GM21529 (cell line): ENCODE results near the gene MTREX.

Source experiments
- ATAC-seq: cut with Tn5 transposase; IDR thresholded peaks from one replicate; pipeline ENCODE4 v1.9.1; 2021; ENCODE audit not compliant: unreplicated experiment

The MTREX gene

GRCh38 chr5:55383254-55383653 lies 75.5 kb downstream of the MTREX start:
- ATAC-seq: no peak

GRCh38 chr5:55384072-55384471 lies 76.3 kb downstream of the MTREX start:
- ATAC-seq: no peak

- ATAC-seq: no peak
Measured at GRCh38 chr5:55385227-55385626, 77.4 kb downstream of the MTREX start.

GRCh38 chr5:55385846-55386245 lies 78.1 kb downstream of the MTREX start:
- ATAC-seq: no peak

GRCh38 chr5:55386356-55386755 lies 78.6 kb downstream of the MTREX start:
- no peak for ATAC-seq

GRCh38 chr5:55387865-55388264 lies 80.1 kb downstream of the MTREX start:
- ATAC-seq: no peak

GRCh38 chr5:55391707-55392106 lies 83.9 kb downstream of the MTREX start:
- no peak for ATAC-seq

GRCh38 chr5:55392669-55393068 lies 84.9 kb downstream of the MTREX start:
- ATAC-seq: no peak

- ATAC-seq: no peak
Measured at GRCh38 chr5:55393501-55394175, 85.8 kb downstream of the MTREX start.

GRCh38 chr5:55402199-55402598 lies 94.4 kb downstream of the MTREX start:
- ATAC-seq: no peak

GRCh38 chr5:55406292-55406691 lies 98.5 kb downstream of the MTREX start:
- ATAC-seq: no peak

- ATAC-seq: no peak
Measured at GRCh38 chr5:55407059-55407684, 99.4 kb downstream of the MTREX start.

GRCh38 chr5:55407984-55408383 lies 100.2 kb downstream of the MTREX start:
- ATAC-seq: no peak

GRCh38 chr5:55409775-55410174 lies 102.0 kb downstream of the MTREX start:
- ATAC-seq: no peak

GRCh38 chr5:55410845-55411244 lies 103.1 kb downstream of the MTREX start:
- ATAC-seq: no peak

- ATAC-seq: no peak
Measured at GRCh38 chr5:55411876-55412275, 104.1 kb downstream of the MTREX start.

- no peak for ATAC-seq
Measured at GRCh38 chr5:55413644-55414043, 105.9 kb downstream of the MTREX start.

- no peak for ATAC-seq
Measured at GRCh38 chr5:55415071-55415470, 107.3 kb downstream of the MTREX start.

- ATAC-seq: no peak
Measured at GRCh38 chr5:55416306-55416705, 108.5 kb downstream of the MTREX start.

- no peak for ATAC-seq
Measured at GRCh38 chr5:55418994-55419968, 111.5 kb downstream of the MTREX start.

GRCh38 chr5:55421074-55421529 lies 113.3 kb downstream of the MTREX start:
- ATAC-seq: peak; percentile 90

GRCh38 chr5:55426455-55426854 lies 118.7 kb downstream of the MTREX start:
- no peak for ATAC-seq
